GM12873 (cell line): ENCODE data around the gene CSTF1.

Experiments used
- CTCF ChIP-seq: IDR thresholded peaks from 2 replicates; pipeline ENCODE4 v1.5.1; 2012; ENCODE audit warnings: low read depth, mild to moderate bottlenecking, moderate library complexity, low read length, control low read depth; ENCODE audit not compliant: insufficient read depth; ENCODE audit errors: missing control alignments

Gene CSTF1

GRCh38 chr20:56411759-56412472 is 19.5 kb downstream of the CSTF1 start, which contains the start of gene CASS4:
CASS4 (plus strand) TSS chr20:56412260; CDS start chr20:56412459, 199 bp downstream.
- no peak for TF ChIP-seq CTCF

DNA sequence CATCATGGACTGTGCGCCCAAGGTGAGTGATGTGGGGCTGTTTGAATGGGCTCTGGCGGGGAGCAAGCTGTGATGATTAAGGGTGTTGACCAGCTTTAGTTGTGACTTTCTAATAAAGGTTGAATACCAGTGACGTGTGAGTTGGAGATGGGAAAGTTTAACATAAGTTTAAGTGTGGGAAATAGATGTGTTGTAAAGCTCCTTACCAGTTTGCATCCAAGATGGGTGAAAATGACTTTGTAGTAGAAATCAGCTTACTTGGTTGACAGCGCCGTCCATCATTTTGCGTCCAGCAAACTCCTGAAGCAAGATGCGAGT is 20.0 kb downstream of the CSTF1 start:
- no peak for TF ChIP-seq CTCF

DNA sequence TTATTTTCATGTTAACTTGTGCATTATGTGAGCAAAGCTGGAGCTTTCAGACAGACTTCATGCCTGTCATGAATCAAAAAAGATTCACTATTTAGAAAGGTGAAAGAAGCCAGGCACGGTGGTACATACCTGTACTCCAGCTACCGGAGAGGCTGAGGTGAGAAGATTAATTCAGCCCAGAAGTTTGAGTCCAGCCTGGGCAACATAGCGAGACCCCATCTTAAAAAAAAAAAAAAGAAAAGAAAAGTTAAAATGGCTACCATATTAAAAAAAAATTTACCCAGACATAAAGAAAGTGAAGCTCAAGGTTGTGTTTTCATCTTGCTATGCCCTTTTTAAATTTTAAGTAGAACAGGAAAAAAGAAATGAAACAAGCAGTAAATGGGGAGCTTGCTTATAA is 20.5 kb downstream of the CSTF1 start:
- no peak for TF ChIP-seq CTCF

DNA sequence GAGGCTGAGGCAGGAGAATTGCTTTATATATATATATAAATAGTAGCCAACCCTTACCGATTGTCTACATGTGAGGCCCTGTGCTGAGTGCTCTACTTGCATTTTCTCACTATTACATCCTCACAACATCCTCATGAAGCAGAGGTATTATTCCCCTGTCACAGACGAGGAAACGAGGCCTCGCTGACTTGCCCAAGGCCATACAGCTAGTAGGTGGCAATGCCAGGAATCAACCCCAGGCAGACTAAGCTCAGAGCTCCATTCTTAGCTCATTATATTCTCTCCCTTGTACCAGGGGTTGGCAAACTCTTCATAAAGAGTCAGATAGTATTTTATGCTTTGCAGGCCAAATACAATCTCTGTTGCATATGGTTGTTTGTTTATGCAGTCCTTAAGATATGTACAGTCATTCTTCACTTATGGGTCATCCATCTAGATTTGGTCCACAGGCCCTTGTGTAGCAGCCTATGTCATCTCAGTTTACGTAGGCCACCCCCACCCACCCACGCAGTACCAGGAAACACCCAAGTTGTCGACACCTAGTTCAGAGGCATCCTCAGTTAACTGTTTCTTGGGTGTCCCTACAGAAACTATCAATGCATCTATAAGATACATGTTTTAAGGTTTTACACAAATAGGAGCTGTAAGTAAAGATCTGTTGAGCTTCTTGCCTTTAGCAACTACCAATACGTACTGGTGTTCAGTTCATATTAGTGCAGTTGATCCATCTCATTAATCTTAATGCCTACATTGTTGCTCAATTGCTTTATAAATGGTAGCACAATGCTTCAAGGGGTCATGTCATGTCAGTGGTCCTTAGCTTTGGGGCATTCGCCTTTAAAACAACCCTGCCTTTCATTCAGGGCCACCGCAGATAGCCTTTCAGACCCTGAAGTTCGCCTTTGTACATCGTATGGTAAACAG is 22.7 kb downstream of the CSTF1 start:
- TF ChIP-seq CTCF, result no peak

- no peak for TF ChIP-seq CTCF
Measured at GRCh38 chr20:56417402-56417801, 25.0 kb downstream of the CSTF1 start.

- TF ChIP-seq CTCF, result no peak
Measured at GRCh38 chr20:56417911-56418310, 25.5 kb downstream of the CSTF1 start.

GRCh38 chr20:56418385-56418861 is 26.0 kb downstream of the CSTF1 start:
- no peak for TF ChIP-seq CTCF
